OCI-LY3 (cell line): ENCODE measurements around the gene SLC12A8.

Experiments
- CTCF ChIP-seq: fragments of 200-600, 300-600 bp; sonication (generic); IDR thresholded peaks from 2 replicates; pipeline ENCODE4 v1.5.1; 2014; ENCODE audit warnings: antibody characterized with exemption, low read length, low read depth
- EZH2phosphoT487 ChIP-seq: fragments of 200-600 bp; shearing (Covaris generic); IDR thresholded peaks from 2 replicates; pipeline ENCODE4 v1.6.1; 2018; ENCODE audit warnings: antibody characterized with exemption, mixed run types, low read depth

- TF ChIP-seq CTCF (no peak), EZH2phosphoT487 (no peak)
Observed at GRCh38 chr3:125149462-125149861, 63.1 kb downstream of the SLC12A8 start.
